ENCODE results near the gene DNAJB2.

The DNAJB2 gene

GRCh38 chr2:219325136-219325535 lies 46.0 kb downstream of the DNAJB2 start:
- Histone ChIP-seq H3K27me3 (no peaks in the 10 kb centered on the region), H3K36me3 (no peaks in the 10 kb centered on the region), H3K4me1 (no peaks in the 10 kb centered on the region), H3K9me3 (no peaks in the 10 kb centered on the region), H3K4me3 (ENCODE audit: low read depth, low read length) (no peak overlapping the region)
- TF ChIP-seq CTCF (IDR thresholded peaks at IDR 0.05; ENCODE audit: low read depth, low read length) = no peak
- DNase-seq = no peak

GRCh38 chr2:219325657-219326315 lies 46.6 kb downstream of the DNAJB2 start:
- no peaks in the 10 kb centered on the region for H3K9me3 ChIP-seq
- H3K36me3 ChIP-seq = no peaks in the 10 kb centered on the region
- no peak overlapping the region for H3K4me3 ChIP-seq (ENCODE audit: low read depth, low read length)
- H3K27me3 ChIP-seq = no peaks in the 10 kb centered on the region
- H3K4me1 ChIP-seq = no peaks in the 10 kb centered on the region
- no peak for DNase-seq
- no peak for TF ChIP-seq CTCF (IDR thresholded peaks at IDR 0.05; ENCODE audit: low read depth, low read length)

- Histone ChIP-seq H3K9me3 (no peaks in the 10 kb centered on the region), H3K27me3 (no peaks in the 10 kb centered on the region), H3K4me1 (no peaks in the 10 kb centered on the region), H3K4me3 (ENCODE audit: low read depth, low read length) (no peak overlapping the region), H3K36me3 (no peaks in the 10 kb centered on the region)
- no peak for TF ChIP-seq CTCF (IDR thresholded peaks at IDR 0.05; ENCODE audit: low read depth, low read length)
- DNase-seq = no peak
Observed at GRCh38 chr2:219327719-219328118, 48.6 kb downstream of the DNAJB2 start.

- Histone ChIP-seq H3K27me3 (no peaks in the 10 kb centered on the region), H3K4me1 (no peaks in the 10 kb centered on the region), H3K9me3 (no peaks in the 10 kb centered on the region), H3K36me3 (no peaks in the 10 kb centered on the region), H3K4me3 (ENCODE audit: low read depth, low read length) (no peak overlapping the region)
- DNase-seq = no peak
- TF ChIP-seq CTCF (IDR thresholded peaks at IDR 0.05; ENCODE audit: low read depth, low read length) = no peak
Observed at GRCh38 chr2:219331560-219332213, 52.5 kb downstream of the DNAJB2 start.

GRCh38 chr2:219332542-219332941 lies 53.4 kb downstream of the DNAJB2 start, which contains the start of gene RESP18:
Gene RESP18 (minus strand): TSS chr2:219332744.
- no peaks in the 10 kb centered on the region for H3K4me1 ChIP-seq
- no peaks in the 10 kb centered on the region for H3K9me3 ChIP-seq
- no peak within 1 kb of the TSS for H3K4me3 ChIP-seq (ENCODE audit: low read depth, low read length)
- no peak for TF ChIP-seq CTCF (IDR thresholded peaks at IDR 0.05; ENCODE audit: low read depth, low read length)
- no peak for DNase-seq
- H3K27me3 ChIP-seq = no peaks in the 10 kb centered on the region
- no peaks in the 10 kb centered on the region for H3K36me3 ChIP-seq

- no peaks in the 10 kb centered on the region for H3K27me3 ChIP-seq
Observed at GRCh38 chr2:219334076-219334475, 54.9 kb downstream of the DNAJB2 start.

More at GRCh38 chr2:219334076-219334475, 54.9 kb downstream of the DNAJB2 start:
- H3K4me3 ChIP-seq (ENCODE audit: low read depth, low read length) = no peak overlapping the region
- no peaks in the 10 kb centered on the region for H3K4me1 ChIP-seq
- H3K36me3 ChIP-seq = no peaks in the 10 kb centered on the region
- TF ChIP-seq CTCF (IDR thresholded peaks at IDR 0.05; ENCODE audit: low read depth, low read length) = no peak
- no peaks in the 10 kb centered on the region for H3K9me3 ChIP-seq
- no peak for DNase-seq
